ENCODE results near the gene TNNI3K. TPM values are rescaled to one million over a fixed set of nuclear protein-coding genes. Genes with fewer than 3 reads are reported as not detected.

TNNI3K gene
- polyA plus RNA-seq, 1 donor from 2014 or later, result not detected

GRCh38 chr1:74504125-74504932 is 269.1 kb downstream of the TNNI3K start:
- Mint-ChIP-seq H3K27me3 (no peaks in the 10 kb centered on the region), H3K4me1 (peaks cover 0 to 3% (median 1%) of the 10 kb centered on the region in 3 donors), H3K27ac (no peak overlapping the region), H3K4me3 (peak overlapping the region in 1 of 4 donors; percentile 63), H3K36me3 (no peaks in the 10 kb centered on the region), H3K9me3 (no peaks in the 10 kb centered on the region)

DNA sequence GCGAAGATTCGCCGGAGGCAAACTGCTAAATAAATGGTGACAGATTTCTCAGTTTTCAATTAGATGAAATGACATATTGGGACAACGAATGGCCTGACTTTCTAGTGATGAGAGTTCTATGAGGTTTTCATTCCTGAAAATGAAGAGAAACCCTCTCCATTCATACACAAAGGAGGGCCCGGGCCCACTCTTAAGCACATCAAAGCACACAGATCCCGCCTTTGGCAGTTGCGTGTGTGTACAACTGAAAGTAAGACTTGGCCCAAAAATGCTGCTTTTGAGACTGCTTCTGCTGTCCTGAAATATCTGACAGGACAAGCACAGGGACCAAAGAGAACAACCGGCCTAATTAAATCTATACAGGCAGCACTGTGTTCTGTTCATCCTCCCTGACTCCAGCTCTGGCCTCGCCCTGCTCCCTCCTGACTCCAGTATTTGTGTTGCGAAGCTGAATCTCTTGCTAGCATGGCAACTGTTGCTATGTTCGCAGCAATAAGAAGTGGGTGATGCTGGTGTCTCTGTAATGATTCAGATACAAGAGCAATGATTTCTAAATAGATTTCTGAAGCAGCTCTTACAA is 269.8 kb downstream of the TNNI3K start:
- H3K4me3 Mint-ChIP-seq, result no peak overlapping the region
- H3K36me3 Mint-ChIP-seq, result no peaks in the 10 kb centered on the region
- H3K9me3 Mint-ChIP-seq, result no peaks in the 10 kb centered on the region
- peaks cover 0 to 3% (median 1%) of the 10 kb centered on the region in 3 donors for H3K4me1 Mint-ChIP-seq
- H3K27ac Mint-ChIP-seq, result no peak overlapping the region
- H3K27me3 Mint-ChIP-seq, result no peaks in the 10 kb centered on the region

GRCh38 chr1:74505928-74506710 is 270.9 kb downstream of the TNNI3K start:
- H3K4me3 Mint-ChIP-seq, result no peak overlapping the region
- no peaks in the 10 kb centered on the region for H3K9me3 Mint-ChIP-seq
- no peaks in the 10 kb centered on the region for H3K27me3 Mint-ChIP-seq
- peaks cover 0 to 3% (median 1%) of the 10 kb centered on the region in 3 donors for H3K4me1 Mint-ChIP-seq
- H3K27ac Mint-ChIP-seq, result no peak overlapping the region
- H3K36me3 Mint-ChIP-seq, result no peaks in the 10 kb centered on the region

DNA sequence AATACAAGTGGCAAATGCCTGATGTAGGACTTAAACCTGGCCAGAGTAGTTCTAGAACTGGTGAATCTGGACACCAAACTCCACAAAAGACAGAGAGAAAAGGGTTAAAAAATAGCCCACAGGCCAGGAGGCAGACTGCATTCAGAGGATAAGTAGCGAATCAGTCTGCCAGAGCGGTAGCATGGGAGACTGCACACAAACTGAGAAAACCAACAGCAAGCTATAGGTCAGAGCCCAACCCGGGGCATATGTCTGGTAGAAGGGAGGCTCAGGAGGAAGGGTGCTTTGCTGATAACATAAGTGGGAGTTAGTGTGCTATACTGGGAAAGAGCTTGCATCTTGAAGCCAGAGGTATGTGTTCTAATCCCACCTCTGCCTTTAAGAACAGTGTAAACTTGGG is 273.3 kb downstream of the TNNI3K start:
- H3K27me3 Mint-ChIP-seq, result peaks cover 4% of the 10 kb centered on the region
- H3K27ac Mint-ChIP-seq, result no peak overlapping the region
- H3K4me3 Mint-ChIP-seq, result no peak overlapping the region
- no peaks in the 10 kb centered on the region for H3K9me3 Mint-ChIP-seq
- H3K36me3 Mint-ChIP-seq, result no peaks in the 10 kb centered on the region
- peaks cover 0 to 3% (median 1%) of the 10 kb centered on the region in 3 donors for H3K4me1 Mint-ChIP-seq

- no peak within 1 kb of the TSS for H3K27ac Mint-ChIP-seq
- peaks cover 4% of the 10 kb centered on the region for H3K27me3 Mint-ChIP-seq
- no peaks in the 10 kb centered on the region for H3K9me3 Mint-ChIP-seq
- H3K4me1 Mint-ChIP-seq, result no peaks in the 10 kb centered on the region
- H3K36me3 Mint-ChIP-seq, result no peaks in the 10 kb centered on the region
- no peak within 1 kb of the TSS for H3K4me3 Mint-ChIP-seq
Observed at GRCh38 chr1:74512170-74512915, 277.2 kb downstream of the TNNI3K start, which contains the start of gene LRRC53. Gene LRRC53, minus strand, starts transcription at chr1:74512611. Its CDS starts 29,262 bp downstream, at chr1:74483349.

DNA sequence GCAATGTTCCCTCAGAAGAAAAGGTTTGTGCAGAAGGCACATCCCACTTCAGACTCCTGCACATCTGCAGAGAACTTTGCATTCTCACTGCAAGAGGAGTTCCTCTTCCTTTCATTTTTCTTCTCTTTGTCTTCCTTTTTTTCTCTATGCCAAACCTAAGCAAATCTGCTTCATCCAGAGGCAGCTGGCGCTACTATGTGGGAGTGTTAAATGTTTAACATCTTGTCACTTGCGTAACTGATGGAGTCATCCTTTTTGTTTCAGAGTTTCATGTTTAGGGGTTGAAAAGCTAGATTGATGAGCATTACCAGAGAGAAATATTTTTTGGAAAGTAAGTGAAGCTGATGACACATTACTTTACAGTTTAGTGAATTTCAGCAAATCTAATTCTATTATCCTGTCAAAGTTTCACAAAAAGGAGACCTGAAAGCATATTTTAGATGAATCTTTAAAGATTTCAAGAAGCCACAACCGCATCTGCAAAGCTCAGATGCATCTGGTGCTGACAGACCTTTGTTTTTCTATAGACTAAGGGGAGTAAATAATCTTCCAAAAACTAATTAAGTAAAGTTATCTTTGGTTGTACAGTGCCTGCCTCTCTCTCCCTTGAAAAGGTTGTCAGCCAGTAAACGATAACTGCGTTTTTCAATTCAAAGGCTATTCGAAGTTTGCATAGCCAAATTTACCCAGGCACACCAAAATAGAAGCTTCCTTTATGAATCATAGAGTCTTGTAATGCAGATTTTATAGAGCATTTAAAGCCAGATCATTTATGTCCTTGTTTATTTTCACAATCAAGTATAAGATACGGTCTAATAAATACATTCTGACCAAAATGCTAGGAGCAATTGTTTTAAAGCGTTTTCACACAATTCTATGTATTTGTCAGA is 278.5 kb downstream of the TNNI3K start:
- H3K36me3 Mint-ChIP-seq, result no peaks in the 10 kb centered on the region
- no peaks in the 10 kb centered on the region for H3K9me3 Mint-ChIP-seq
- H3K4me3 Mint-ChIP-seq, result no peak overlapping the region
- peaks cover 0 to 3% (median 0%) of the 10 kb centered on the region in 3 donors for H3K4me1 Mint-ChIP-seq
- H3K27ac Mint-ChIP-seq, result no peak overlapping the region
- peaks cover 4% of the 10 kb centered on the region for H3K27me3 Mint-ChIP-seq

DNA sequence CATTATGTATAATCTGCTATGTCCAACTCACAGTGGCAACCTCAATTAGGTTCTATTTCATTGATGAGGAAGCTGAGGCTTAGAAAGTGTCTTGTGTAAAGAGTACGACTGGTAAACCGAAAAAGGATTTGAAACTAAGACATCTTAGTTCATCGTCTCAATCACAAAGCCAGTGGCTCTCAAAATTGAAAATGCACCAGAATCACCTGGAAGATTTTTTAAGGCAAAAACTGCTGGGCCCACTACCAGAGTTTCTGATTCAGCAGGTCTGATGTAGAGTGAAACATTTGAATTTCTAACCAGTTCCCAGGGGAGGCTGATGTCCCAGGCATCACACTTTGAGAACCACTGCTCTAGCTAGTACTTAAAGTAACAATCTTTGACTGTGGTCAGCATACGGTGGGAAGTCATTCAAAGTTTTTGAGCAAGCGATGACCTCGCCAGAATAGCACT is 282.4 kb downstream of the TNNI3K start:
- Mint-ChIP-seq H3K27ac (no peak overlapping the region), H3K36me3 (no peaks in the 10 kb centered on the region), H3K27me3 (peaks cover 4% of the 10 kb centered on the region), H3K4me3 (no peak overlapping the region), H3K4me1 (peaks cover 0 to 3% (median 0%) of the 10 kb centered on the region in 3 donors), H3K9me3 (peaks cover 0 to 3% (median 0%) of the 10 kb centered on the region in 3 donors)

DNA sequence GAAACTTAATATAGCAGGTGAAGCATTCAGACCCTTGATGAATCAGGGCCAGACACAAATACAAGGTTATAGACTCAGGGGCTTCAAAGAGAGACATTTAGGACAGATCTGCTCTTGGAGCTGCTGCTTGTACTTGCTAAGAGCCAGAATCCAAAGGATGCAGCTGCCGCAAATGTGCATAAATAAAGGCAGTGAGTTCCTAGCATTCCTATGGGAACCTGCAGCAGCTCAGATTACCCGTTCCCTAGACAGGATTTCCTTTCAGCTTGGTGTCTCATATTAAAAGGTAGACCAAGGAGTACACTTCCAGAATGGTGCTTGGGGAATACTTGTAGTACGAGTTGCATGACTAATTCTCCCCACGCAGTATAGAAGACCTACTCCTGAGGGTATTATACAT is 287.0 kb downstream of the TNNI3K start:
- H3K4me1 Mint-ChIP-seq, result peaks cover 0 to 3% (median 0%) of the 10 kb centered on the region in 3 donors
- H3K27me3 Mint-ChIP-seq, result no peaks in the 10 kb centered on the region
- H3K27ac Mint-ChIP-seq, result no peak overlapping the region
- H3K9me3 Mint-ChIP-seq, result peaks cover 0 to 3% (median 0%) of the 10 kb centered on the region in 3 donors
- no peaks in the 10 kb centered on the region for H3K36me3 Mint-ChIP-seq
- H3K4me3 Mint-ChIP-seq, result no peak overlapping the region

GRCh38 chr1:74523873-74524480 is 288.8 kb downstream of the TNNI3K start:
- no peaks in the 10 kb centered on the region for H3K27me3 Mint-ChIP-seq
- H3K27ac Mint-ChIP-seq, result no peak overlapping the region
- H3K4me1 Mint-ChIP-seq, result no peaks in the 10 kb centered on the region
- no peak overlapping the region for H3K4me3 Mint-ChIP-seq
- no peaks in the 10 kb centered on the region for H3K36me3 Mint-ChIP-seq
- H3K9me3 Mint-ChIP-seq, result peaks cover 0 to 3% (median 0%) of the 10 kb centered on the region in 3 donors

- Mint-ChIP-seq H3K4me3 (no peak overlapping the region), H3K9me3 (no peaks in the 10 kb centered on the region), H3K27ac (no peak overlapping the region), H3K4me1 (no peaks in the 10 kb centered on the region), H3K27me3 (no peaks in the 10 kb centered on the region), H3K36me3 (no peaks in the 10 kb centered on the region)
Observed at GRCh38 chr1:74526708-74527107, 291.5 kb downstream of the TNNI3K start.

DNA sequence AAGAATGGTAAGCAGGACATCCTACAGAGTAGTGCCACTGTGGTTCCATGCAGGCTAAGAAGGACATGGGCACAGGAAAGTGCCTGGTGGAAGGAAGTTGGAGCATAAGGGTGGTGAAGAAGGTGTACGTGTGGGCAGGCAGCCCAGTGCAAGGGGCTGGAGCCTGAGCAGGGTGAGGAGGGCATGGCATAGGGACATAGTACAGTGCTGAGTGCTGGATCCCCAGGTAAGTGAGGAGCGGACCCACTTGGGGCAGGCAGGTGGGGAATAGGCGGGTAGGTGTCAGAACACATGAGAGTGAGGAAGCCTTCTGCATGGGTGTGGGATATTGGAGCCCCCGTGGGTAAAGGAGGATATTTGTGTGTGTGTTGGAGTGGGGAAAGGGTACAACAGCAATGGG is 292.9 kb downstream of the TNNI3K start:
- H3K27ac Mint-ChIP-seq, result peak overlapping the region in 1 of 3 donors; percentile 32
- no peaks in the 10 kb centered on the region for H3K4me1 Mint-ChIP-seq
- no peaks in the 10 kb centered on the region for H3K9me3 Mint-ChIP-seq

DNA sequence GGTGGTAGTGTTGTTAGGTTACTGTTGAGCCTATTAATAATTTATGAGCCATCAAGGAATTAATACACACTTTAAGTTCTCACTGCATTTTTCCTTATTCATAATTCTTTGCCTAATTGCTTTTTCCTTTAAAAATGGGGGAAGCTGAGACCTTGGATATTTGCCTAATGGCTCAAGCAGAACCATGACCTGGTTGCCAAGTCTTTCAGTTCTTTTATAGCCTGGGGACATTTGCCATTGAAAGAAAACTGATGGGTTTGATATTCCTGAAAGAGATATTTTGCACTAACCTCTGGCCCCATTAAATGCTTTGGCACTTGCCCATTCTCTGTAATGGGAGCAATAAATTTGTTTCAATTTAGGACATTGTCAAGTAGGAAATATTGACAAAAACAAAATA is 295.7 kb downstream of the TNNI3K start:
- no peak overlapping the region for H3K27ac Mint-ChIP-seq
- H3K36me3 Mint-ChIP-seq, result no peaks in the 10 kb centered on the region
- no peaks in the 10 kb centered on the region for H3K4me1 Mint-ChIP-seq
- H3K27me3 Mint-ChIP-seq, result no peaks in the 10 kb centered on the region
- no peak overlapping the region for H3K4me3 Mint-ChIP-seq
- H3K9me3 Mint-ChIP-seq, result no peaks in the 10 kb centered on the region

More for the DNA sequence above, 292.9 kb downstream of the TNNI3K start:
- Mint-ChIP-seq H3K4me3 (no peak overlapping the region), H3K27me3 (no peaks in the 10 kb centered on the region), H3K36me3 (no peaks in the 10 kb centered on the region)

DNA sequence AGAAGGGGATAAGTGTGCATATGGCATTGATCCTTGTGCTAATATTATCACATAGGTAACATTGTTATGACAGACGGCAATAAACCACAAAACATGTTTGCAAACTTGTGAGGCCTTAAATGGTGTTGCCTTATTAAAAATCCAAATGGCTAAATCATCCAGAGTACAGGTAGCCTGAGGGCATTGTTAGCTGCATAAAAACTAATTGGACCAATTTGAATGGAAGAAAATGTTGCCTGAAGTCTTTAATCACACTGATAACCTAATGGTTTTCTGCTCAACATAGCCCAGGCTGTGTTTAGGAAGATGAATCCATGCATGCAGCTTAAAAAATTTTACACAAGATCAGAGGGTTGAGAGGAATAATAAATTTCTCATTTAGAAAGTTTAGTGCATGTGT is 296.6 kb downstream of the TNNI3K start:
- H3K27me3 Mint-ChIP-seq, result no peaks in the 10 kb centered on the region
- H3K4me3 Mint-ChIP-seq, result no peak overlapping the region
- no peaks in the 10 kb centered on the region for H3K36me3 Mint-ChIP-seq
- no peaks in the 10 kb centered on the region for H3K4me1 Mint-ChIP-seq
- no peaks in the 10 kb centered on the region for H3K9me3 Mint-ChIP-seq
- H3K27ac Mint-ChIP-seq, result no peak overlapping the region
